ENCODE results near the gene FREM1. TPM values are rescaled to one million over a fixed set of nuclear protein-coding genes. Genes with fewer than 3 reads are reported as not detected.

FREM1 gene
- total and polyA plus RNA-seq, 2 donors (not counting 1 experiment from before 2014, with no cell fraction given) = not detected

DNA sequence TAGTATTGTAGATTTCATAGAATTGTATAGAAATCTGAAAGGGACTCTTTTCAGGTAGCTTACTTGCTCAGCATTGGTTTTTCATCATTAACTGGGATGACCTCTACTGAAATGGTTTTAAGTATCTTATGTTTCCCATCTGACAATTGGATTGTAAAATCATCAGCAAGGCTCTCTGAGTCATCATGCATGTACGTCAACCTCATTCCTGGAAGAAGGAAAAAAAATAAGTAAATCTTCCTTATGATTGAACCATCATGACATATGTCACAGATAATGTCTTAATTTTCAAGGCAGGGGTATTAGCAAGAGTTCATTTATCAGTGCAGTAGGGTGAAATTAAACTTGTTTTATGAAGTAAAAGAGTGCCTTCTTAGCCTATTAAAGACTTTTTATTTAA, 112.8 kb downstream of the FREM1 start:
- ChIA-PET CTCF (no interaction called here), POLR2A (no interaction called here)
- H3K27me3 Mint-ChIP-seq = peaks cover 29% of the 10 kb centered on the region
- no CpG with 5 or more reads among the region's 1 CpG for WGBS (ENCODE audit: insufficient coverage)
- no peak overlapping the region for H3K27ac ChIP-seq (ENCODE audit: low read length in 2 of 2)
- no peak overlapping the region for H2AFZ ChIP-seq (ENCODE audit: insufficient read depth, low read depth, low read length, poor library complexity, severe bottlenecking)
- H3K79me2 ChIP-seq (ENCODE audit: control insufficient read depth, insufficient read depth, low read length) = no peaks in the 10 kb centered on the region
- H3K4me1 ChIP-seq (ENCODE audit: control insufficient read depth in 2 of 2, insufficient read depth in 2 of 2, low read length in 2 of 2) = no peaks in the 10 kb centered on the region
- no peaks in the 10 kb centered on the region for H3K9me3 ChIP-seq (ENCODE audit: control extremely low read depth in 1 of 3, control insufficient read depth in 2 of 3, insufficient read depth in 1 of 3, low read length in 2 of 3)
- no peaks in the 10 kb centered on the region for H3K4me1 Mint-ChIP-seq
- H3K4me3 ChIP-seq (ENCODE audit: control extremely low read depth in 1 of 5, extremely low read depth in 1 of 5, insufficient read depth in 1 of 5, low read depth in 2 of 5, low read length in 4 of 5) = no peak overlapping the region
- no peak overlapping the region for H3K27ac Mint-ChIP-seq
- intact Hi-C loops (cut with micrococcal nuclease) = no loop called here
- no peak overlapping the region for H3K9ac ChIP-seq (ENCODE audit: low read length)
- no peaks in the 10 kb centered on the region for H3K9me3 Mint-ChIP-seq (ENCODE audit: insufficient read depth)
- no peaks in the 10 kb centered on the region for H4K20me1 ChIP-seq (ENCODE audit: control insufficient read depth, insufficient read depth, low read length, poor library complexity, severe bottlenecking)
- H3K36me3 ChIP-seq (replicated peaks in 1 of 2; ENCODE audit: control extremely low read depth in 1 of 2, control insufficient read depth in 1 of 2, extremely low read depth in 1 of 2, insufficient read depth in 2 of 2, low read length in 1 of 2) = no peaks in the 10 kb centered on the region
- H3K4me3 Mint-ChIP-seq = no peak overlapping the region
- H3K27me3 ChIP-seq (replicated peaks in 1 of 4; ENCODE audit: control extremely low read depth in 1 of 4, control insufficient read depth in 3 of 4, insufficient read depth in 4 of 4, low read length in 3 of 4) = peaks cover 0 to 7% (median 0%) of the 10 kb centered on the region in 4 experiments
- DNase-seq (no peak), ATAC-seq (ENCODE audit: low read depth) (no peak)
- H3K4me2 ChIP-seq (replicated peaks; ENCODE audit: low read depth, low read length, poor library complexity, severe bottlenecking) = no peak overlapping the region
- TF ChIP-seq EZH2 (IDR thresholded peaks at IDR 0.05; ENCODE audit: borderline replicate concordance, insufficient read depth, low read depth, low read length, poor library complexity, severe bottlenecking) = no peak
- TF ChIP-seq, protein P1, sequence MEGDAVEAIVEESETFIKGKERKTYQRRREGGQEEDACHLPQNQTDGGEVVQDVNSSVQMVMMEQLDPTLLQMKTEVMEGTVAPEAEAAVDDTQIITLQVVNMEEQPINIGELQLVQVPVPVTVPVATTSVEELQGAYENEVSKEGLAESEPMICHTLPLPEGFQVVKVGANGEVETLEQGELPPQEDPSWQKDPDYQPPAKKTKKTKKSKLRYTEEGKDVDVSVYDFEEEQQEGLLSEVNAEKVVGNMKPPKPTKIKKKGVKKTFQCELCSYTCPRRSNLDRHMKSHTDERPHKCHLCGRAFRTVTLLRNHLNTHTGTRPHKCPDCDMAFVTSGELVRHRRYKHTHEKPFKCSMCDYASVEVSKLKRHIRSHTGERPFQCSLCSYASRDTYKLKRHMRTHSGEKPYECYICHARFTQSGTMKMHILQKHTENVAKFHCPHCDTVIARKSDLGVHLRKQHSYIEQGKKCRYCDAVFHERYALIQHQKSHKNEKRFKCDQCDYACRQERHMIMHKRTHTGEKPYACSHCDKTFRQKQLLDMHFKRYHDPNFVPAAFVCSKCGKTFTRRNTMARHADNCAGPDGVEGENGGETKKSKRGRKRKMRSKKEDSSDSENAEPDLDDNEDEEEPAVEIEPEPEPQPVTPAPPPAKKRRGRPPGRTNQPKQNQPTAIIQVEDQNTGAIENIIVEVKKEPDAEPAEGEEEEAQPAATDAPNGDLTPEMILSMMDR (IDR thresholded peaks at IDR 0.05) = no peak

DNA sequence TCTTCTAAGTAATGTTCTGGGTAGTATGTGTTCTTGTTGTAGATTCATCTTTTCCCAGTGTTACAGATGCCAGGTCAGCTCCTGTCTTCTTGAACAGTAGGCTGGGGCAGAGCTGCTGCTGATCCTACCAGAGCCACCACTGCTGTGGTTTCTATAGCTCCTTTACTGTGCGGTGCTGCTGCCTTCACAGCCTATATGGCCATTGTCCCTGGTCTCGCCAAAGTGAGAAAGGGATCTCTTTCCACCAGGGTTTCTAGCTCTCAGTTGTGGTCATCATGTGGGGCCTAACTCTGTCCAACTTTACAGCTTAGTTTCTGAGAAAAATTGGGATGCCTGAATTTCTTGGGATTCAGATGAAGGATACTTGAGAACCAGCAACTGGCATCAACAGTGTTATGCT, 116.8 kb downstream of the FREM1 start:
- no peaks in the 10 kb centered on the region for H3K79me2 ChIP-seq (ENCODE audit: control insufficient read depth, insufficient read depth, low read length)
- peaks cover 0 to 3% (median 0%) of the 10 kb centered on the region in 4 experiments for H3K27me3 ChIP-seq (replicated peaks in 1 of 4; ENCODE audit: control extremely low read depth in 1 of 4, control insufficient read depth in 3 of 4, insufficient read depth in 4 of 4, low read length in 3 of 4)
- Mint-ChIP-seq H3K4me1 (no peaks in the 10 kb centered on the region), H3K27me3 (peaks cover 24% of the 10 kb centered on the region), H3K4me3 (no peak overlapping the region), H3K9me3 (ENCODE audit: insufficient read depth) (no peaks in the 10 kb centered on the region), H3K27ac (no peak overlapping the region)
- ATAC-seq (ENCODE audit: low read depth) (no peak), DNase-seq (no peak)
- TF ChIP-seq EZH2 (IDR thresholded peaks at IDR 0.05; ENCODE audit: borderline replicate concordance, insufficient read depth, low read depth, low read length, poor library complexity, severe bottlenecking) = no peak
- TF ChIP-seq, protein P1 (IDR thresholded peaks at IDR 0.05) = no peak
- no peak overlapping the region for H3K4me3 ChIP-seq (ENCODE audit: control extremely low read depth in 1 of 5, extremely low read depth in 1 of 5, insufficient read depth in 1 of 5, low read depth in 2 of 5, low read length in 4 of 5)
- no peaks in the 10 kb centered on the region for H3K36me3 ChIP-seq (replicated peaks in 1 of 2; ENCODE audit: control extremely low read depth in 1 of 2, control insufficient read depth in 1 of 2, extremely low read depth in 1 of 2, insufficient read depth in 2 of 2, low read length in 1 of 2)
- no peaks in the 10 kb centered on the region for H4K20me1 ChIP-seq (ENCODE audit: control insufficient read depth, insufficient read depth, low read length, poor library complexity, severe bottlenecking)
- H3K9ac ChIP-seq (ENCODE audit: low read length) = no peak overlapping the region
- H3K4me1 ChIP-seq (ENCODE audit: control insufficient read depth in 2 of 2, insufficient read depth in 2 of 2, low read length in 2 of 2) = no peaks in the 10 kb centered on the region
- POLR2A ChIA-PET = no interaction called here
- H3K9me3 ChIP-seq (ENCODE audit: control extremely low read depth in 1 of 3, control insufficient read depth in 2 of 3, insufficient read depth in 1 of 3, low read length in 2 of 3) = no peaks in the 10 kb centered on the region
- CTCF ChIA-PET = no interaction called here
- H2AFZ ChIP-seq (ENCODE audit: insufficient read depth, low read depth, low read length, poor library complexity, severe bottlenecking) = no peak overlapping the region
- no peak overlapping the region for H3K27ac ChIP-seq (ENCODE audit: low read length in 2 of 2)
- WGBS (ENCODE audit: insufficient coverage) = 90% methylated on average over 2 of the region's 2 CpGs
- intact Hi-C loops (cut with micrococcal nuclease) = no loop called here
- no peak overlapping the region for H3K4me2 ChIP-seq (replicated peaks; ENCODE audit: low read depth, low read length, poor library complexity, severe bottlenecking)
